Measurements from ENCODE around the gene RUNX3.
A peak's percentile ranks its signal among the peaks of the same experiment; 100 is the strongest.
"Not testable (repeated sequence)": the region's sequence is repeated elsewhere in the genome, so short reads cannot be mapped to it uniquely, and the experiment has no call there.

The RUNX3 gene

DNA sequence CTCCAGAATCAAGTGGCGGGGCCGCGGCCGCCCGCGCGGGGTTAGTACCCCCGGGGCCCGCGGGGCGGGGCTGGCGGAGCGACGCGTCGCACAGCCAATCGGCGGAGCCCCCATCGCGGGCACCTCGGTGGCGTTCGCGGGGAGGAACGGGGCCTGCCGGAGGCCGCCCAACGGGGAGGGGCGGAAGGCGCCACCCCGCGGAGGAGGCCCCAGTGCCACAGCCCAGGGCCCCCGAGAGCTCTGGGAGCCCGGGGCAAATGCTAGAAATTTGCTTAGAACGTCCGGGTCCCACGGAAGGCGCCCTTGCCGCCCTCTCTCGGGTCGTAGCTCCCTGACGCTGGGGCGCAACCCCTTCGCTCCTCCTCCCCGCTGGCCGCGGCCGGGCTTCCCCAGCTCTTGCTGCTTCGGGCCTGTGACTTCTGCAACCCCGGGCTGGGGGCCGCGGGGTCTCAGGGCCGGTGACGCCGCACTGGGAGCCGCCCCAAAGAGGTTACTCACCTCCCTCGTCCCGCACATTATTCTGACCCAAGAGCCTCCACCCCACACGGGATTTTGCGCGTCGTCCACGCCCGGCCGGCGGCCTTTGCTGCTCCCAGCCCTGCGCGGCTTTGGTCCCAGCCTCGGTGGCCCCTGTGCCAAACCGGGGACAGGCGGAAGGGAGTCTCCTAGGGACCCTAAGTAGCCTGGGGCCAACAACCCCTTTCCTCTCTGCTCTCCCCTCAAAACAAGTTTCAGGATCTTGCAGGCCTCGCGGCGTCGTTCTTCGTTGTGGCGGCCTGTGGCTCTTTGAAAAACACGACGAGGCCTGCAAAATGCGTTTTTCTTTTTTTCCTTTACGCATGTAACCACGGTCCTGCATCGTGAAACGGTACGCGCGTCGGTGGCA, at the start of gene RUNX3:
Gene RUNX3, minus strand, starts transcription at position 17 of the 886 bp plus-strand sequence. CDS start 408 bp downstream, outside the sequence.
- peak; percentile 86 for DNase-seq (ENCODE audit: low spot score)

GRCh38 chr1:24979232-24979631, 49.2 kb upstream of the RUNX3 start:
- not testable (repeated sequence) for DNase-seq (ENCODE audit: low spot score)

GRCh38 chr1:24978383-24979032, 48.4 kb upstream of the RUNX3 start:
- DNase-seq (ENCODE audit: low spot score): no peak

DNA sequence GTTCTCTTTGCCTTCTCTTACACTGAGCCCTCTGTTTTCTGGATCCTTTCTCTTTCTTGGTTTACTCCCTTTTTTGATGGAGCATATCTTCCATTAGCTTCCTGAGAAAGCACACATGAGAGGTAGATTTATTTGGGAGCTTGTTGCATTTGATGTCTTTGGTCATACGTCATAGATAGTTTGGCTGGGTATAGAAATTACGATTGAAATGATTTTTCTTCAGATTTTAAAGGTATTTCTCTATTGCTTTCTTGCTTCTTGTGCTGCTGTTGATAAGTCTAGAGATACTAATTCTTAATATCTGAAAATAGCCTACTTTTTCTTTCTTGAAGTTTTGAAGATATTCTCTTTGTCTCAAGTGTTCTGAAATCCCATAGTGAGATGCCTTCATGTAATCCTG, 45.3 kb upstream of the RUNX3 start:
- no peak for DNase-seq (ENCODE audit: low spot score)

GRCh38 chr1:24973315-24973714, 43.2 kb upstream of the RUNX3 start:
- no peak for DNase-seq (ENCODE audit: low spot score)

GRCh38 chr1:24972915-24973242, 42.8 kb upstream of the RUNX3 start:
- no peak for DNase-seq (ENCODE audit: low spot score)

DNA sequence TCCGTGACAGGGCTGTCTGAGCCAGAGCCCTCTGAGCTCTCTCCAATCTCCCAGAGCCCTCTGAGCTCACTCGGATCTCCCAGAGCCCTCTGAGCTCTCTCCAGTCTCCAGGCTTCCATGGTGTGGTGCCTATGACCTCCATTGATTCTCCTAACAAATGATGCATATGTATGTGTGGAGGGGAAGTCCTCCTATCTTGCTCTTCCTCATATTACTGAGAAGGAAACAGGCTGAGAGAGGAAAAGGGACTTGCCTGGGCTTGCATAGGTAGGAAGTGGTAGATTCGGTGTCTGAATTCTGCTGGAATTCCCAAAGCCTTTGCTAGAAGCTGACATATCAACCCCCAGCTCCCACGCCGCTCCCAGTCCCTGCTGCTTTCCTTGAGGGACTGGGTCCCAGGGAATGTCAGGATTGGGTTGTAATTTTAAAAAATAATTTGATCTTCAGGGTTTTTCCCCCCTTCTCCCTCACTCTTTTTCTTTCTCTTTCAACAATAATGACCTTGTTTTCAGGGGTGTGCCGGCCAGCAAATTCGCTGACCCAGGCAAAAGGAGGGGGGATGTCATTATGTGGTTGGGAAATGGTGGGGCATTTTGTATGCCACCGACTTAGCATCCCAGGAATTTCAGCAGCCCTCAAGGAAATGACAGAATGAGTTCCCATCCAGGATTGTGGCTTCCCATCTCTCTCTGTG, 42.3 kb upstream of the RUNX3 start:
- DNase-seq (ENCODE audit: low spot score): no peak

DNA sequence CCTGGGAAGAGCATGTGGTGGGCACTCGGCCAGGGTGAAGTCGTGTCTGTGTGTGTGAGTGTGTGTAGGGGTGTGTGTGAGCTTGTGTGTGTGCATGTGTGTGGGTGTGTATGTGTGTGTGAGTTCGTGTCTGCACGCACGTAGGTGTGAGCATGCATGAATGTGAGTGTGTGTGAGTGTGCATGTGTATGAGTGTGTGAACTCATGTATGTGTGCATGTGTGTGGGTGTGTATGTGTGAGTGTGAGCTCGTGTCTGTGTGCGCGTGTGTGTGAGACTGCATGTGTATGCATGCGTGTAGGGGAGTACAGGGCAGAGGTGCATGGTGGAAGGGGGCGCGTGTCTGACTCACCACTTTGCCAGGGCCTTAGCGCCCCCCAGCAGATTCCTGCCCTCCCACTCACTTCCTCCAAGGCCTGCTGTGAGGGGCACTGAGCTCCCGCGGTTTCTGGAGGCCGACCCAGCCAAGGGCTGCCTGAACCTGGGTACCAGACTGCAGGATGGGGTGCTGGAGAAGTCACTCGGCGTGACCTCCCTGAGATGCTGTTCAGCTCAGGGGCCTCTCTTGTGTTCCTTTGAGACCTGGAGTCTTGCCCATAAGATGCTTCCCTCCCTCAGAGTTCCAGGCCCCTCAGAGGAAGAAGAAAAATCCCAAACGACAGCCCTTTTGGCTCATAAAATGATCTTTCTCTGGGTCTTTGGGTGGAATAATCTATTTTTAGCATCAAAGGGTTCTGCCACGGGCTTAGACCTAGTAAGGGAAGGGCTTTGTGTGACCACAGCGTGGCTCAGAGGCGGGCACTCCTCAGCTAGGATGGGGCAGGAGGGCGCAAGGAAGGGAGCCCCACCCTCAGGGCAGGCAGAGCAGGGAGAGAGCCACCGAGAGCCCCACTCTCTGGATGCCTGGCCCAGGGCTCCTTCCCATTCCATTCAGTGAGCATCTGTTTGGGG, 41.1 kb upstream of the RUNX3 start:
- DNase-seq (ENCODE audit: low spot score): no peak

- DNase-seq (ENCODE audit: low spot score): no peak
Measured at GRCh38 chr1:24970399-24970753, 40.3 kb upstream of the RUNX3 start.

DNA sequence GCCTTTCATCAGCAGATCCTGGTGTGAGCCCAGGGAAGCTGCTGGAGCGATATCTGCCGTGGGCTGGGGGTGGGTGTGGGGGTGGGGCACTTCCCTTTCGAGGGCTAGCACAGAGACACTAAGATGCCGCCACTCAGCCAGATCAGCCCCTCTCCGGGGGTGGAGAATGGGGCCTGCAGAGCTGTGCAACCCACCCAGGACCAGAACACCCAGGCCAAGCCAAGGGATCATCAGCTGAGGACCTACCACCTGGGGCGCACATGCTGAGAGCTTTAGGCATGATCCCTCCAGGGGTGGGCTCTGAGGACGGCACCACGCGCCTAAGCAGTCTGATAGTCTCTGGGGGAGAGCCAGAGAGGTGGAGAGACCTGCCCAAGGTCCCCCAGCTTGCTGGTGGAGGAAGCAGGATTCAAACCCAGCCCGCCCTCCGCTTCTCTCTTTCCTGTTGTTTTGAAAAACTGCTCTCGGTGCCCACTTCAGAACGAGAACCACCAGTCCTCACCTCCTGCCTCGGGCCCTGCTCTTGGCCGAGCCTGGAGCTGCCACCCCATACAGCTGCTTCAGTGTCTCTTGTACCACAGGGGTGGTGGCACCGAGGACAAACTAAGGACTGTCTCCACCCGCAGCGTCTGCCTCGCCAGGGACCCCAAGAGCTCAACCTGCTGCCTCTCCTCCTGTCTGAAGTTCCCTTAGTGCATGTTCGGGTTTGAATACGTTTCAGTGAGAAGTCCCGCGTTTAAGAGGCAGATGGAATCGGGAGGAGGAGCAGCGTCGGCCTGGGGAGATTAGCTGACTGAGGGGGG, 39.7 kb upstream of the RUNX3 start:
- DNase-seq (ENCODE audit: low spot score): no peak

- DNase-seq (ENCODE audit: low spot score): no peak
Measured at GRCh38 chr1:24968941-24969585, 39.0 kb upstream of the RUNX3 start.

DNA sequence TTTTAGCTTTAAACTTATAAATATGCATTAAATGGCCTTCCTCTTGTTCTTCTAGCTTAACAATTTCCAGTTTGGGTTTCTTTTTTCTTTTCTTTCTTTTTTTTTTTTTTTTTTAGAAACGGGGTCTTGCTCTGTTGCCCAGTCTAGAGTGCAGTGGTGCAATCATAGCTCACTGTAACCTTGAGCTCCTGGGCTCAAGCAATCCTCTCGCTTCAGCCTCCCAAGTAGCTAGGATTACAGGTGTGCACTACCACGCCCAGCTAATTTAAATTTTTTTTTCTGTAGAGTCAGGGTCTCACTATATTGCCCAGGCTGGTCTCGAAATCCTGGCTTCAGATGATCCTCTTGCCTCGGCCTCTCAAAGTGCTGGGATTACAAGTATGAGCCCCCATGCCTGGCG, 37.9 kb upstream of the RUNX3 start:
- no peak for DNase-seq (ENCODE audit: low spot score)

- DNase-seq (ENCODE audit: low spot score): no peak
Measured at GRCh38 chr1:24967555-24967954, 37.5 kb upstream of the RUNX3 start.

- peak; percentile 81 for DNase-seq (ENCODE audit: low spot score)
Measured at GRCh38 chr1:24966724-24967346, 36.8 kb upstream of the RUNX3 start.

GRCh38 chr1:24966121-24966723, 36.1 kb upstream of the RUNX3 start:
- no peak for DNase-seq (ENCODE audit: low spot score)

- DNase-seq (ENCODE audit: low spot score): no peak
Measured at GRCh38 chr1:24965571-24965930, 35.5 kb upstream of the RUNX3 start.

GRCh38 chr1:24964811-24965570, 34.9 kb upstream of the RUNX3 start:
- no peak for DNase-seq (ENCODE audit: low spot score)

DNA sequence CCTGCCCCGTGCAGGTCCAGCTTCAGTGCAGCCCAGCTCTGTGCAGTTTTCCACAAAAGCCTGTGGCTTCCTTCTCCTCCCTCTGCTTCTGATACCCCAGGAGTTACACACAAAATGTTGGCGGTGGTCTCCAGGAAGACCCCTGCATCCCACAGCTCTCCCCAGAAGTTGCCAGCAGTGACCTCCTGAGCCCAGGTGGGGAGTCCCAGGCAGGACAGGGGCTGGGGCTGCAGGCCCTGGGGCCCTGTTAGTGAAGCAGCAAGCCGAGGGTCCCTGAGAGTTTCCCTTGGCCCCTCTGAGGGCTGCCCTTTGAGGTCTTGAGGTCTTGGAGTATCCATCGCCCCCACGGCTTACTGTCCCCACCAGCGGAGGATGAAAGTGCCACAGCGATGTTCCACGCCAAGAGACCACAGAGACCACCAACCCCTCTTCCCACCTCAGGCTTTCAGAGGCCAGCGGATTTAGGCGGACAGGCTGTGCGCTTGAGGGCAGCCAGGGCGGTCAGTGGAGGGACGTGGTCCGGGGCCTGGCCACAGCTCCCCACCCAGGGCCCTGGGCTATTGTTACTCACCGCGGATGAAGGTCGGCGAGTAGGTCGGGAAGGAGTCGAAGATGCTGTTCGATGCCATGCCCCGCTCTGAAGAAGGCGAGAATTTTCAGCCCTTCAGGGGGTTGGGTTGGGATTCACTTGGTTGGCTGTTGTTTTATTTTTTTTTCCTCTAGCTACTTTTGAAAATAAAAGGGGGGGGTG, 34.0 kb upstream of the RUNX3 start:
- DNase-seq (ENCODE audit: low spot score): no peak
